ENCODE measurements around the gene TRIM42.

Gene TRIM42

GRCh38 chr3:140664111-140664510 lies 13.8 kb upstream of the TRIM42 start (continued):
- TF ChIP-seq, protein P1, sequence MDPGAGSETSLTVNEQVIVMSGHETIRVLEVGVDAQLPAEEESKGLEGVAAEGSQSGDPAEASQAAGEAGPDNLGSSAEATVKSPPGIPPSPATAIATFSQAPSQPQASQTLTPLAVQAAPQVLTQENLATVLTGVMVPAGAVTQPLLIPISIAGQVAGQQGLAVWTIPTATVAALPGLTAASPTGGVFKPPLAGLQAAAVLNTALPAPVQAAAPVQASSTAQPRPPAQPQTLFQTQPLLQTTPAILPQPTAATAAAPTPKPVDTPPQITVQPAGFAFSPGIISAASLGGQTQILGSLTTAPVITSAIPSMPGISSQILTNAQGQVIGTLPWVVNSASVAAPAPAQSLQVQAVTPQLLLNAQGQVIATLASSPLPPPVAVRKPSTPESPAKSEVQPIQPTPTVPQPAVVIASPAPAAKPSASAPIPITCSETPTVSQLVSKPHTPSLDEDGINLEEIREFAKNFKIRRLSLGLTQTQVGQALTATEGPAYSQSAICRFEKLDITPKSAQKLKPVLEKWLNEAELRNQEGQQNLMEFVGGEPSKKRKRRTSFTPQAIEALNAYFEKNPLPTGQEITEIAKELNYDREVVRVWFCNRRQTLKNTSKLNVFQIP (CRISPR knock-in tag; IDR thresholded peaks at IDR 0.05; ENCODE audit: borderline replicate concordance, low read depth): no peak

GRCh38 chr3:140682586-140682985 lies 4.7 kb downstream of the TRIM42 start:
- TF ChIP-seq BACH2 (CRISPR knock-in tag; IDR thresholded peaks at IDR 0.05; ENCODE audit: borderline replicate concordance) (no peak), ESRRG (CRISPR knock-in tag; IDR thresholded peaks at IDR 0.05) (no peak), ZNF565 (CRISPR knock-in tag; conservative IDR thresholded peaks at IDR 0.05; ENCODE audit: low read depth) (no peak), PPARA (CRISPR knock-in tag; IDR thresholded peaks at IDR 0.05; ENCODE audit: borderline replicate concordance) (no peak), CSDC2 (CRISPR knock-in tag; IDR thresholded peaks at IDR 0.05) (no peak), TOX (CRISPR knock-in tag; IDR thresholded peaks at IDR 0.05; ENCODE audit: borderline replicate concordance) (no peak), ZNF8 (CRISPR knock-in tag; IDR thresholded peaks at IDR 0.05) (no peak), ZFP30 (CRISPR knock-in tag; IDR thresholded peaks at IDR 0.05) (no peak), ARNTL (CRISPR knock-in tag; IDR thresholded peaks at IDR 0.05; ENCODE audit: borderline replicate concordance, low read depth) (no peak), SNAI2 (CRISPR knock-in tag; IDR thresholded peaks at IDR 0.05) (no peak), ISL1 (CRISPR knock-in tag; IDR thresholded peaks at IDR 0.05) (no peak), CSRNP3 (CRISPR knock-in tag; IDR thresholded peaks at IDR 0.05) (no peak)
- TF ChIP-seq, protein P1 (CRISPR knock-in tag; IDR thresholded peaks at IDR 0.05; ENCODE audit: borderline replicate concordance, low read depth): no peak
- ATAC-seq: no peak

DNA sequence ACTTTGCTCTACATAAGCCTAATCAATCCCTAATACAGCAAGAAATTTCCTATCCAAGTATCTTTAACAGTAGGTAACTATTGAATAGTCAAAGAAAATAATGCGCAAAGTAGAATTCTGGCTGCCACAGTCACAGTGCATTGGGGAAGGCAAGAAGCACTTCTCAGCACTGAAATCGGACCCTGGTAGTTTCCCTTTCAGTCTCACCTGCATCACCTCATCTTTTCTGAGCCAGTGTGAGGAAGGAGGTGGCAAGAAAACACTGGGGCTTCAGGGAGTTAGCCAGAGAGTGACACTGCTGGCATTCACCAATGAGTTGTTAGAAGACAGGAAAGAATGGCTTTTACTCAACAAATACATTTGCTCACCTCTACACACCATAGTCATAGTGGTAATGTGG lies 8.3 kb downstream of the TRIM42 start:
- no peak for ATAC-seq
- TF ChIP-seq SNAI2 (CRISPR knock-in tag; IDR thresholded peaks at IDR 0.05) (no peak), ESRRG (CRISPR knock-in tag; IDR thresholded peaks at IDR 0.05) (no peak), TCF4 (CRISPR knock-in tag; IDR thresholded peaks at IDR 0.05; ENCODE audit: borderline replicate concordance) (no peak), BACH2 (CRISPR knock-in tag; IDR thresholded peaks at IDR 0.05; ENCODE audit: borderline replicate concordance) (no peak), GLIS3 (CRISPR knock-in tag; IDR thresholded peaks at IDR 0.05) (no peak), ZNF565 (CRISPR knock-in tag; conservative IDR thresholded peaks at IDR 0.05; ENCODE audit: low read depth) (no peak), TOX (CRISPR knock-in tag; IDR thresholded peaks at IDR 0.05; ENCODE audit: borderline replicate concordance) (no peak)
- TF ChIP-seq, protein P2, sequence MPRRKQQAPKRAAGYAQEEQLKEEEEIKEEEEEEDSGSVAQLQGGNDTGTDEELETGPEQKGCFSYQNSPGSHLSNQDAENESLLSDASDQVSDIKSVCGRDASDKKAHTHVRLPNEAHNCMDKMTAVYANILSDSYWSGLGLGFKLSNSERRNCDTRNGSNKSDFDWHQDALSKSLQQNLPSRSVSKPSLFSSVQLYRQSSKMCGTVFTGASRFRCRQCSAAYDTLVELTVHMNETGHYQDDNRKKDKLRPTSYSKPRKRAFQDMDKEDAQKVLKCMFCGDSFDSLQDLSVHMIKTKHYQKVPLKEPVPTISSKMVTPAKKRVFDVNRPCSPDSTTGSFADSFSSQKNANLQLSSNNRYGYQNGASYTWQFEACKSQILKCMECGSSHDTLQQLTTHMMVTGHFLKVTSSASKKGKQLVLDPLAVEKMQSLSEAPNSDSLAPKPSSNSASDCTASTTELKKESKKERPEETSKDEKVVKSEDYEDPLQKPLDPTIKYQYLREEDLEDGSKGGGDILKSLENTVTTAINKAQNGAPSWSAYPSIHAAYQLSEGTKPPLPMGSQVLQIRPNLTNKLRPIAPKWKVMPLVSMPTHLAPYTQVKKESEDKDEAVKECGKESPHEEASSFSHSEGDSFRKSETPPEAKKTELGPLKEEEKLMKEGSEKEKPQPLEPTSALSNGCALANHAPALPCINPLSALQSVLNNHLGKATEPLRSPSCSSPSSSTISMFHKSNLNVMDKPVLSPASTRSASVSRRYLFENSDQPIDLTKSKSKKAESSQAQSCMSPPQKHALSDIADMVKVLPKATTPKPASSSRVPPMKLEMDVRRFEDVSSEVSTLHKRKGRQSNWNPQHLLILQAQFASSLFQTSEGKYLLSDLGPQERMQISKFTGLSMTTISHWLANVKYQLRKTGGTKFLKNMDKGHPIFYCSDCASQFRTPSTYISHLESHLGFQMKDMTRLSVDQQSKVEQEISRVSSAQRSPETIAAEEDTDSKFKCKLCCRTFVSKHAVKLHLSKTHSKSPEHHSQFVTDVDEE (CRISPR knock-in tag; IDR thresholded peaks at IDR 0.05): no peak

DNA sequence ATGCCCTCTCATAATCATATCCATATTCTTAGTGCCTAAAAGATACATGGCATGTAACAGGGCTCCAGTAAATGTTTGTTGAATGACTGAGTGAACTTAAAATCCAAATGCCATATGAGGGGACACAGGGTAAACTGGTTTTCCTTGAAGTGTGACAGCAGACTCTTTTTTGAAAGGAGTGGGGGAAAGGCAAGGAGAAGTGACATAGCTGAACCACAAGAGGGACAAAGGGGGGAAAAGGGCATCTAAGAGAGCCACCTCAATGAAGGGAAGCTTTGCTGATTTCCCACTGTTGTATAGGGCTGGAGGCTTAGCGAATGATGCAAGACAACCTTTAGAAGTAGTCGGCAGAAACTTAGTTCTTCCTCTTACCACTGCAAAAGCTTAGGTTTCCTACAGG lies 9.1 kb downstream of the TRIM42 start:
- ATAC-seq: no peak
- TF ChIP-seq ZFP30 (CRISPR knock-in tag; IDR thresholded peaks at IDR 0.05) (no peak), ISL1 (CRISPR knock-in tag; IDR thresholded peaks at IDR 0.05) (no peak), ZFP3 (CRISPR knock-in tag; IDR thresholded peaks at IDR 0.05) (no peak), ZC3H10 (CRISPR knock-in tag; IDR thresholded peaks at IDR 0.05) (no peak), ZNF8 (CRISPR knock-in tag; IDR thresholded peaks at IDR 0.05) (no peak), ARNTL (CRISPR knock-in tag; IDR thresholded peaks at IDR 0.05; ENCODE audit: borderline replicate concordance, low read depth) (no peak), TOX (CRISPR knock-in tag; IDR thresholded peaks at IDR 0.05; ENCODE audit: borderline replicate concordance) (no peak), ESRRG (CRISPR knock-in tag; IDR thresholded peaks at IDR 0.05) (no peak), CREB5 (CRISPR knock-in tag; IDR thresholded peaks at IDR 0.05; ENCODE audit: low read depth) (no peak), SNAI2 (CRISPR knock-in tag; IDR thresholded peaks at IDR 0.05) (no peak), CSRNP3 (CRISPR knock-in tag; IDR thresholded peaks at IDR 0.05) (no peak), TCF4 (CRISPR knock-in tag; IDR thresholded peaks at IDR 0.05; ENCODE audit: borderline replicate concordance) (no peak), CSDC2 (CRISPR knock-in tag; IDR thresholded peaks at IDR 0.05) (no peak), RARB (CRISPR knock-in tag; IDR thresholded peaks at IDR 0.05) (no peak), GLIS3 (CRISPR knock-in tag; IDR thresholded peaks at IDR 0.05) (no peak)
- TF ChIP-seq, protein P1 (CRISPR knock-in tag; IDR thresholded peaks at IDR 0.05; ENCODE audit: borderline replicate concordance, low read depth): no peak

Measured in SK-N-SH treated with all-trans-retinoic acid at 6 μM for 48 hours (cell line).